Measurements from ENCODE around the gene FNIP2. TPM values are rescaled to one million over a fixed set of nuclear protein-coding genes. Genes with fewer than 3 reads are reported as not detected.

Gene FNIP2
- total RNA-seq, 2 experiments from 2014 or later, result 17.7 to 19.4 TPM

DNA sequence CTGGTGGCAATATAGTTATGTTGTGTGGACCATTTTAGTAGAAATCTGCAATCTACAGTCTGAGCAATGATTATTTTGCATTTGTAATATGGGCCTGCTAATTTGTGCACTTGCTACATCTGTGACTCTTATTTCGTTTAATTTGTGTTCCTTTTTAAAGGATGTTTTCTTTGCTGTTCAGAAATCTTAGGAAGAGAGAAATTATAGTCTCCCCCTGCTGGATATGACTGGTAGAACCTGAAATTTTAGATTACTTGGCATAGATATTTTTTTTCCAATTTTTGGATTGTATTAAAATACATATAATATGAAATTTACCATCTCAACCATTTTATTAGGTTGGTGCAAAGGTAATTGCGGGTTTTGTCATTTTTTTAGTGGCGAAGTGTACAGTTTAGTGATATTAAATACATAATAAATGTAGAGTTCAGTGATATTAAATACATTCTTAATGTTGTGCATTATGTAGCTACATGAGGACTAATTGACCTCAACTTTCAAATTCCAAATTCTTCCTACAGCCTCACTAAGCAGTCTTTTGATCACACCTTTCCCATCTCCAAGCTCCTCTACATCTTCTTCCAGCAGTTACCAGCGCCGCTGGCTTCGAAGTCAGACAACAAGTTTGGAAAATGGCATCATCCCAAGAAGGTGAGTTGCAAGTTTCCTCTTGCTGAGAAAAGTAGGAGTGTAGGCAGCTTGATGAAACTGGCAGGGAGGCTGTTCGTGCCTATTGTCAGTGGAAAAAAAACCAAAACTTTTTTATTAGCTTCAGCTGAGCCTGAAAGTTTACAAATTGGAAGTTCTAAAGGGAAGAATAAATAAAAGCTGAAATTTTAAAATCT is 82.2 kb downstream of the FNIP2 start:
- no peak for DNase-seq
- Mint-ChIP-seq H3K9me3 (no peaks in the 10 kb centered on the region), H3K27ac (no peak overlapping the region), H3K4me3 (no peak overlapping the region), H3K27me3 (no peaks in the 10 kb centered on the region), H3K36me3 (no peaks in the 10 kb centered on the region), H3K4me1 (ENCODE audit: low read depth) (peaks cover 18% of the 10 kb centered on the region)
- ChIA-PET POLR2A (interaction anchor here (0.6 to 1.7 kb wide), 2 partner anchors 25 to 126 kb away, joined by 3 to 5 read pairs; no protein-coding TSS in a partner anchor), CTCF (interaction anchor here (0.7 to 2.1 kb wide), 32 partner anchors 9 to 596 kb away, joined by 3 to 14 read pairs (median 4); partner anchors contain the start of gene PPID)
- intact Hi-C loops (cut with micrococcal nuclease), result loop anchor here (1.0 to 10.0 kb wide), 4 partner anchors 121 to 594 kb away; partner anchors contain the start of genes C4orf46, ETFDH and RAPGEF2

DNA sequence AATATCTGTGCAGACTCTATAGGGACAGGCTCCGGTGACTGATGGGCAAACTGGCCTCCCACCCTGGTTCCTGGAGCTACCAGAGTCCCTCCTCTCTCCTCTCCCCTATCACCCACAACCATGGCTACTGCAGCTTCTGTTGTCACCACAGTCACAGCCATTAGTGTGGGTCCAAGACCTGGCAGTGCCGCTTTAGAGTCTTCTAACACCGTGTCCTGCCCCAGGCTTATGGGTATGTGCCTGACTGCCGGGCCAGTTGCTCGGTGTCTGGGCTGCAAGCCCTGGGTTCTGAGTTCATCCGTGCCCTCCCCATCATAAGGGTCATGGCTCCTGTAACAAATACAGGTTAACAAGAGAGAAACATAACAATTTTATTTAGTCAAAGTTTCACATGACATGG is 85.4 kb downstream of the FNIP2 start:
- Mint-ChIP-seq H3K4me3 (no peak overlapping the region), H3K27me3 (no peaks in the 10 kb centered on the region), H3K4me1 (ENCODE audit: low read depth) (peaks cover 14% of the 10 kb centered on the region), H3K36me3 (peaks cover 3% of the 10 kb centered on the region), H3K9me3 (no peaks in the 10 kb centered on the region), H3K27ac (no peak overlapping the region)
- DNase-seq, result no peak
- ChIA-PET POLR2A (no interaction called here), CTCF (no interaction called here)
- intact Hi-C loops (cut with micrococcal nuclease), result loop anchor here (5.0 to 10.0 kb wide), 3 partner anchors 182 to 597 kb away; partner anchors contain the start of genes C4orf46, ETFDH and RAPGEF2

DNA sequence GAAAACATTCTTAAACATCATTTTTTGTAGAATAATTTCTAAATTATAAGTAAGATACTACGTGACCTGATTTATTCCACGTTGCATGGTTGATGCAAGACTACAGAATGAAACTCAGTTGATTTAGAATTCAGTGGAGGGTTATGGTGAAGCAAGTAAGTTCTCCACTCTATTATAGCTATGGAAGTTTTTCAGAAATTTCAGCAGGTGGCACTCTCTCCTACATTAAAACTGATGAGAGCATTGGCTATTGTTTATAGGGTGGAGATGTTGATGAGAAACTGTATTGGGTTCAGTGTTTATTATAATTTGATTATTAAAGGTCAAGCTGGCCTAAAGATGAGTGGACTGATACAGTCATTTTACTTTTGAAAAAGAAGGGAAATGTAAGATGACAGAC is 88.0 kb downstream of the FNIP2 start:
- intact Hi-C loops (cut with micrococcal nuclease), result loop anchor here (1.0 to 10.0 kb wide), 4 partner anchors 248 to 590 kb away; partner anchors contain the start of gene RAPGEF2
- ChIA-PET CTCF (interaction anchor here (0.6 to 4.7 kb wide), 14 partner anchors 10 to 361 kb away, joined by 3 to 46 read pairs (median 4); no protein-coding TSS in a partner anchor), POLR2A (no interaction called here)
- H3K36me3 Mint-ChIP-seq, result peaks cover 20% of the 10 kb centered on the region
- H3K9me3 Mint-ChIP-seq, result no peaks in the 10 kb centered on the region
- H3K27me3 Mint-ChIP-seq, result no peaks in the 10 kb centered on the region
- DNase-seq, result no peak
- H3K4me1 Mint-ChIP-seq (ENCODE audit: low read depth), result peaks cover 2% of the 10 kb centered on the region
- H3K27ac Mint-ChIP-seq, result no peak overlapping the region
- no peak overlapping the region for H3K4me3 Mint-ChIP-seq

DNA sequence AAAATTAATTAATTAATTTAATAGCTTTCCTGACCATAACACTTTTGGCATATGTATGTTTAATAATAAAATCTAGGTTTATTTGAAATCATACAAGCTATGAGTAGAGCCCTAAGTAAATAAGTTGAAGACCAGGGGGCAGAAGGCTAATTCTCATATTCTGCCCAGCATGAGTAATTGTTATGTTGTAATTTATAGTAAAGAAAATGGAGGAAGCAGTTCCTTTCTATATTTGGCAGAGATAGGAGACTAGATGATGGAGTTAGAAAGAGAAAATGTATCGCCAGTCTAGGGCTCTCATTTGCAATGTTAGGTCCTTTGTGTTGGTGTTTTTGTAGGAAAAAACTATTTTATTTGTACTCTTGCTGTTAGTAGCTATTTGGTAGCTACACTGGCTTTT is 89.1 kb downstream of the FNIP2 start:
- Mint-ChIP-seq H3K4me3 (no peak overlapping the region), H3K4me1 (ENCODE audit: low read depth) (peaks cover 2% of the 10 kb centered on the region), H3K27me3 (no peaks in the 10 kb centered on the region), H3K27ac (no peak overlapping the region), H3K36me3 (peaks cover 27% of the 10 kb centered on the region), H3K9me3 (no peaks in the 10 kb centered on the region)
- ChIA-PET POLR2A (no interaction called here), CTCF (interaction anchor here (0.8 to 4.7 kb wide), 8 partner anchors 20 to 345 kb away, joined by 3 to 46 read pairs (median 4); partner anchors contain the start of gene FNIP2)
- no peak for DNase-seq
- intact Hi-C loops (cut with micrococcal nuclease), result loop anchor here (1.0 to 10.0 kb wide), 4 partner anchors 247 to 589 kb away; partner anchors contain the start of gene RAPGEF2

DNA sequence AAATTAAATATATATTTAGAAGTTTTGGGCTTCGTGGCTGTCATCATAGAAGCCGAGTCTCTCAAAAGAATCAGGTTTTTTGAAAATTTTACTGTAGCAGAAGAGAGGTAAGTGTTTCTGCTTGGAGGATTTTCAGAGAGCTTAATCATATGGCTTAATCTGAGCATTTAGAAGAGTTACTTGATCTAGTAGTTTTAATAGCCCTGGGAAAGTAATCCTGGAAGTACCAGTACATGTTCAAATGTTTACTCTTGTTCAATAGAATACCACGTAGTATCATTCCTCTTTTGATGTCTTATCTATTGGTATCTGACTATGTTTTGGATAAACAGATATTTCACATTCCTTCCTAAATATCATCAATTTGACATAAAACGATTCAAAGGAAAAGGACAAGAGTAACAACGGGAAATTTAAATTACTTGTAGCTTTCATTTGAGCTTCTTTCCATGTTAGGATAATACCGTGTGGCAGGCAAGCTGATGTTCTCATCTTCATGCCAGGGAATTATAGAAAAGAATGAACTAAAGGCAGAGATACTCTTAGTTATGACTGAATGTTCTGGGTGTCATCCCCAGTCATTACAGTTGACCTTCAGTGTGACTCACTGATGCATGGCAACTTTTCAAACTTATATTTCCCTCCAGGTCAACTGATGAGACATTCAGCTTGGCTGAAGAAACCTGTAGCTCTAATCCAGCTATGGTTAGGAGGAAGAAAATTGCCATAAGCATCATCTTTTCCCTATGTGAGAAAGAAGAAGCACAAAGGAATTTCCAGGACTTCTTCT is 89.8 kb downstream of the FNIP2 start:
- POLR2A ChIA-PET, result no interaction called here
- CTCF ChIA-PET, result interaction anchor here (0.5 to 4.7 kb wide), 9 partner anchors 20 to 344 kb away, joined by 3 to 46 read pairs (median 4); partner anchors contain the start of gene FNIP2
- Mint-ChIP-seq H3K27me3 (no peaks in the 10 kb centered on the region), H3K4me1 (ENCODE audit: low read depth) (peaks cover 2% of the 10 kb centered on the region), H3K36me3 (peaks cover 28% of the 10 kb centered on the region), H3K9me3 (no peaks in the 10 kb centered on the region), H3K4me3 (no peak overlapping the region), H3K27ac (no peak overlapping the region)
- intact Hi-C loops (cut with micrococcal nuclease), result loop anchor here (10.0 kb wide), 1 partner anchor 246 kb away; the partner anchor contains the start of gene RAPGEF2
- no peak for DNase-seq

DNA sequence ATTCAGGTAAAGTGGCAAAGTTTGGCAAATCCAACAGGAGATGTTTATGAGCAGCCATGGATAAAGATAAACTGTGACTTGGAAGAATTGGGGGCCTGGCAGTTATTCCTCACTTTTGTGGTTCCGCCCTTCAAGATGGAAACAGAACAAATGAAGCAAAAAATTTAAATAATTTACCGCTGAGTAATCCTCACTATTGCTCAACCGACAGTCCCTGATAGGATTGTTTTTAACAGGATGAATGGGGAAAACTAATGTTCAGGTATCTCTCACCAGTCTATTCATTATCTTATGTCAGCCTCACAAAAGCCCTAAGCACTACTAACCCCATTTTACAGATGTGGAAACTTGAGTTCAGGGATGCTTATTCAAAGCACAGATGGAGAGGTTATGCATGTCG is 90.8 kb downstream of the FNIP2 start:
- CTCF ChIA-PET, result interaction anchor here (0.7 to 3.3 kb wide), 2 partner anchors 12 to 313 kb away, joined by 3 to 13 read pairs; no protein-coding TSS in a partner anchor

DNA sequence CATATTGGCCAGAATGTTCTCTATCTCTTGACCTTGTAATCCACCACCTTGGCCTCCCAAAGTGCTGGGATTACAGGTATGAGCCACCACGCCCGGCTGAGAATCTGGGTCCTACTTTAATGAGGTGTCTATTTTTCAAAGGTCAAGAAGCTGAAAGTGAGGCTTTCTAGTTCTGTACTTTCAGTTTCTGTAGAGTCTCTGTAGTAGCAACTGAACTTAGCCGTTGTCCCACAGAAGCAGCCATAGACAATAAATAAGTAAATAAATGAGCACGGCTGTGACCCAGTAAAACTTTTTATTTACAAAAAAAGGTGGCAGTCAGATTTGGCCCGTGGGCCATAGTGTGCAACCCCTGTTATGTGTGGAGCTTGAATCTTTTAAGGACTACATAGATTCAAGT is 92.0 kb downstream of the FNIP2 start:
- no peak overlapping the region for H3K27ac Mint-ChIP-seq
- peaks cover 28% of the 10 kb centered on the region for H3K36me3 Mint-ChIP-seq
- intact Hi-C loops (cut with micrococcal nuclease), result no loop called here
- peaks cover 2% of the 10 kb centered on the region for H3K4me1 Mint-ChIP-seq (ENCODE audit: low read depth)
- H3K9me3 Mint-ChIP-seq, result no peaks in the 10 kb centered on the region
- no peak for DNase-seq
- no peak overlapping the region for H3K4me3 Mint-ChIP-seq
- ChIA-PET POLR2A (no interaction called here), CTCF (no interaction called here)
- H3K27me3 Mint-ChIP-seq, result no peaks in the 10 kb centered on the region

More for the DNA sequence above, 90.8 kb downstream of the FNIP2 start:
- H3K9me3 Mint-ChIP-seq, result no peaks in the 10 kb centered on the region
- H3K36me3 Mint-ChIP-seq, result peaks cover 28% of the 10 kb centered on the region
- POLR2A ChIA-PET, result no interaction called here
- H3K27me3 Mint-ChIP-seq, result no peaks in the 10 kb centered on the region
- no peak overlapping the region for H3K4me3 Mint-ChIP-seq
- intact Hi-C loops (cut with micrococcal nuclease), result loop anchor here (10.0 kb wide), 1 partner anchor 245 kb away; the partner anchor contains the start of gene RAPGEF2
- DNase-seq, result no peak
- H3K4me1 Mint-ChIP-seq (ENCODE audit: low read depth), result peaks cover 2% of the 10 kb centered on the region
- H3K27ac Mint-ChIP-seq, result no peak overlapping the region

DNA sequence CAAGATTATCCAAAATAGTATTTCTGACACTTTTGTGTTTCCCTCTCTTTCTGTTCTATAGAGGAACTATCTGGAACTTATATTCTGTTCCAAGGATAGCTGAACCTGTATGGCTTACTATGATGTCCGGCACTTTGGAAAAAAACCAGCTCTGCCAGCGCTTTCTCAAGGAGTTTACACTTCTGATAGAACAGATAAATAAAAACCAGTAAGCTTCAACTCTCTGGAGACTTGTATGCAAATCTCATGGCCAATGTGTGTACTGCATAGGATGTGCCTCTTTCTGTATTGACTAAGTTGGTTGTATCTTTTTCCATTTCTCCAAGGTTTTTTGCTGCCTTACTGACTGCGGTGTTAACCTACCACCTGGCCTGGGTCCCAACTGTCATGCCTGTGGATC is 92.5 kb downstream of the FNIP2 start:
- no peak for DNase-seq
- H3K27ac Mint-ChIP-seq, result no peak overlapping the region
- no peaks in the 10 kb centered on the region for H3K9me3 Mint-ChIP-seq
- CTCF ChIA-PET, result interaction anchor here (1.3 kb wide), 1 partner anchor 10 kb away, joined by 8 read pairs; no protein-coding TSS in a partner anchor
- H3K4me1 Mint-ChIP-seq (ENCODE audit: low read depth), result peaks cover 2% of the 10 kb centered on the region
- intact Hi-C loops (cut with micrococcal nuclease), result no loop called here
- POLR2A ChIA-PET, result no interaction called here
- H3K4me3 Mint-ChIP-seq, result no peak overlapping the region
- H3K36me3 Mint-ChIP-seq, result peaks cover 28% of the 10 kb centered on the region
- H3K27me3 Mint-ChIP-seq, result no peaks in the 10 kb centered on the region

DNA sequence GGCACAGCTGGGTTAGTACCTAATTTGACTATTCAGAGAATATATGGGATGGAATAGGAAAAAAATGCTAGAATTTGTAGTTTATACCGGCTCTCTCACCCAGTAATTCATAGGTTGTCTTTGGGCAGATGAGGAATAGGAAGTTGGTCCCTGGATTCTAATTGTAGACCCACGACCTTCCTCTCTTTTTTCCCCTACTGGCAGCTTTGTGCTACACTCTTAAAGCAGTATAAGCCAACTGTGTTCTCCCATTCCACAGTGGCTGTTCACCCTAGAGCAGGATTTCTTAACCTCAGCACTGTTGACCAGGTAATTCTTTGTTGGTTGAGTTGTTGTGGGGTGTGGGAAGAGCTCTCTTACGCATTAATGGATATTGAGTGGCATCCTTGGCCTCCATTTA is 92.9 kb downstream of the FNIP2 start:
- no peak overlapping the region for H3K27ac Mint-ChIP-seq
- CTCF ChIA-PET, result interaction anchor here (0.8 to 1.3 kb wide), 2 partner anchors 10 to 311 kb away, joined by 3 to 8 read pairs; no protein-coding TSS in a partner anchor
- no peak overlapping the region for H3K4me3 Mint-ChIP-seq
- intact Hi-C loops (cut with micrococcal nuclease), result no loop called here
- peaks cover 2% of the 10 kb centered on the region for H3K4me1 Mint-ChIP-seq (ENCODE audit: low read depth)
- POLR2A ChIA-PET, result no interaction called here
- DNase-seq, result no peak
- peaks cover 28% of the 10 kb centered on the region for H3K36me3 Mint-ChIP-seq
- no peaks in the 10 kb centered on the region for H3K9me3 Mint-ChIP-seq
- H3K27me3 Mint-ChIP-seq, result no peaks in the 10 kb centered on the region

DNA sequence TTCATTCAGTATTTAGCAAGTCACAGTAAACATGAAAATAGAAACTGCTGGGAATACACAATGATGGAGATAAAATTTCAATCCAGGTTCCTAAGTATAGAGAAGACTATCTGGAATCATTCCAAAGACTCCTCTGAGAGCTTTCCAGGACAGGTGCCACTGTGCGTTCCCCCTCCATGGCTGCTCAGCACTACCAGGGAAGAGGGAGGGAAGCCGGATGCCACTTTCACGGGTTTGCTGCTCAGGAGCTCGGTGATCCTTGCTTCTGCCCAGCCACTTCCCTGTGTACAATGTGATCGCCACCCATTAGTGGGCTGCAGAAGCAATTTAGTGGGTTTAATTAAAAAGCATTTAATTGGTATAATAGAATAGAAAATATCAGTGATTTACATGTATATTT is 94.5 kb downstream of the FNIP2 start:
- H3K27ac Mint-ChIP-seq, result no peak overlapping the region
- no peaks in the 10 kb centered on the region for H3K9me3 Mint-ChIP-seq
- ChIA-PET CTCF (interaction anchor here (1.0 kb wide), 2 partner anchors 13 to 340 kb away, joined by 3 to 4 read pairs; no protein-coding TSS in a partner anchor), POLR2A (no interaction called here)
- H3K4me3 Mint-ChIP-seq, result no peak overlapping the region
- peaks cover 2% of the 10 kb centered on the region for H3K4me1 Mint-ChIP-seq (ENCODE audit: low read depth)
- peaks cover 37% of the 10 kb centered on the region for H3K36me3 Mint-ChIP-seq
- DNase-seq, result no peak
- no peaks in the 10 kb centered on the region for H3K27me3 Mint-ChIP-seq
- intact Hi-C loops (cut with micrococcal nuclease), result no loop called here

DNA sequence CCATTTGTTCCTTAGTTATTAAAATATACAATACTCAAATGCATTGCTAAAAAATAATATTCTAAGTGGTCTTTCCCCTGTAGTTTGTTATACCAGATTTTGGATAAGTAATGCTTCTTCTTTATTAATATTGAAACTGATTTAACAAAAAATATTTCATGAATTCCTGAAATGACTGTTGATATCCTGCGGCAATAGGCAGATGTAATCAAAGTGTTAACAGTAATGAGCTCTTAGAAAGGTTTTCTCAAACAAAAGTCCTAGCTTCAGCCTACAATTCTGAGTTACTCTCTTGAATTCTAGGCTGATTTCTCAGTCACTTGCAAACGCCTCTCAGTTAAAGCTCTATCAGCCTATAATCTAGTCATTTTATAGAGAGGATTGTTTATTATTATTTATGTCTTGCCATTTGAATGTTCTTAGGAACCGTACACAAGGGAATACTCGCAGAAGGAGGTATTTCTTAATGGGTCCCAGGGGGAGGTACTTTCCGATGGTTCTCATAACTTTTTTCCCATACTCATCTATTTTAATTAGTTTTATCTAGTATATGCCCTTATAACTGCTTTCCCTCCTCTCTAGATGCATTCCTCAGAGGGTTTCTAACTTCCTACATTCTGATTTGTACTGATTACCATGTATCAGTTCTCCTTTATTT is 96.8 kb downstream of the FNIP2 start:
- intact Hi-C loops (cut with micrococcal nuclease), result no loop called here
- DNase-seq, result no peak
- no peaks in the 10 kb centered on the region for H3K9me3 Mint-ChIP-seq
- ChIA-PET CTCF (interaction anchor here (1.1 kb wide), 2 partner anchors 14 to 26 kb away, joined by 3 read pairs; no protein-coding TSS in a partner anchor), POLR2A (no interaction called here)
- H3K27ac Mint-ChIP-seq, result no peak overlapping the region
- H3K4me1 Mint-ChIP-seq (ENCODE audit: low read depth), result peaks cover 2% of the 10 kb centered on the region
- H3K4me3 Mint-ChIP-seq, result no peak overlapping the region
- peaks cover 44% of the 10 kb centered on the region for H3K36me3 Mint-ChIP-seq
- H3K27me3 Mint-ChIP-seq, result no peaks in the 10 kb centered on the region
